GM21381 (cell line): ENCODE results near the gene ARHGAP26.

Experiments
- ATAC-seq: cut with Tn5 transposase; IDR thresholded peaks from one replicate; pipeline ENCODE4 v1.9.1; 2021; ENCODE audit warnings: mild to moderate bottlenecking, moderate library complexity; ENCODE audit not compliant: unreplicated experiment

ARHGAP26 gene

DNA sequence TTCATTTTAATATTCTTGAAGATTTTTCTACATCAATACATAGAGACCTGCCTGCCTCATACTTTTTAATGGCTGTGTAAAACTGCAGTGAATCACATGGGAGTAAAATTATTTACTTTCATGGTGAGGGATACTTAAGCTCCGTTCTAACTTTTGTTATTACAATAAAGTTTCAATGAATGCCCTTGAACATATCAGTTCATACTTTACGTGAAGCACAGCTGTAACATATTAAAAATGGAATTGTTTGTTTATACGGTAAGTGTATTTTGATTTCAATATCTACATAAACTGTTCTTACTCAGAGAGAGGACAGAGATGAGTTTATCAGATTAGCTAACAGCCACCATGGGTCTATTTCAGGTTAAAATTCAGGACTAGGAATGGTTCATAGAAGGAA, 478.2 kb downstream of the ARHGAP26 start:
- ATAC-seq, result no peak

DNA sequence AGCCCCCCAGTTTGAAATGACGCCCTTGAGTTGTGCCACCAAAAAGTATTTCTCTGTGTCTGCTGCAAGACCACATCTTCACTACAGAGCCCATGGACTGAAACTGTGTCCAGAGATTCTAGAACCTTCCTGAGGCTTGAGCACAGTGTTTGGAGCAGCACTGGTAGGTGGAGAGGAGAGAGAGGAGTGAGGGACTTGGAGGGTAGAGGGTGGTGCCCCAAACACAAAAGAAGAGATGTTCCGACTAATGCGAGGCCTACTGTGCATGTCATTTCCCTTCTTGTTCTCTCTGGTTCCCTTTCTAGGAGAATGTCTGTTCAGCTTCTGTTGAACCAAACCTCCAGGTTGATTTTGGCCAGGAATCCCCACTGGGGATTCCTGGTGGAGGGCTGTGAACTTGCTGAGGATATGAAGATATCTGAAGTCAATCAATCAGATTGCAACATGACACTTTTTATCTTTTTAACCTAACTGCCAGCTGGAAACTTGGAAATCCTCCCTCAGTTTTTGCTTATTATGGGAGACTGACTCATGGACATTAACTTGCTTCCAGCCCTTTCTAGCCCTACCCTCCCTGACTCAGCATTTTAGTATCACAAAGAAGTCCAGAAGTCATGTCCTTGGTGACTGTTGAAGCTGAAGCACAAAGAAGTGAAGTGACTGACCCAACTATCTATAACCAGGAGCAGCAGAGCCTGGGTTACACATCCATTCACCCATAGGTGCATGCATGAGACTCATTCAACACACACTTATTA, 478.8 kb downstream of the ARHGAP26 start:
- no peak for ATAC-seq

- ATAC-seq, result no peak
Measured at GRCh38 chr5:143249851-143250250, 479.7 kb downstream of the ARHGAP26 start.

GRCh38 chr5:143251190-143251589, 481.0 kb downstream of the ARHGAP26 start:
- ATAC-seq, result peak; percentile 58

DNA sequence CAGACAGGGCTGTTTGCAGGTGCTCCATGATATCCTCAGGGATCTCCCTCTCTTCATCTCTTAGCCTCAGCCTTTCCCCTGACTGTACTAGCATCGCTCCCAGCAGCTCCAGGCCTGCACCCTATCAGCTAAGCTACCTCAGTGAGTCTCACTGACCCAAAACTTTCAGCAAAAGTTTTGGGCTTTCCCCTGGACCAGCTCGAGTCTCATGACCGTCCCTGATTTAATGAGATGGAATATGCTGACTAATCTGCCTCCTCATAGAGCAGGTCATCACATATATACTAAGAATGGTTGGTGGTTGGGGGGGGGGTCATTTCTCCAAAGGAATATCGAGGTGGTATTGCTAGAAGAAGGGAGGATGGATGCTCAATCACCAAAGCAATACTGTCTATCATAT, 481.8 kb downstream of the ARHGAP26 start:
- ATAC-seq, result no peak

- ATAC-seq, result no peak
Measured at GRCh38 chr5:143254819-143255218, 484.6 kb downstream of the ARHGAP26 start.

DNA sequence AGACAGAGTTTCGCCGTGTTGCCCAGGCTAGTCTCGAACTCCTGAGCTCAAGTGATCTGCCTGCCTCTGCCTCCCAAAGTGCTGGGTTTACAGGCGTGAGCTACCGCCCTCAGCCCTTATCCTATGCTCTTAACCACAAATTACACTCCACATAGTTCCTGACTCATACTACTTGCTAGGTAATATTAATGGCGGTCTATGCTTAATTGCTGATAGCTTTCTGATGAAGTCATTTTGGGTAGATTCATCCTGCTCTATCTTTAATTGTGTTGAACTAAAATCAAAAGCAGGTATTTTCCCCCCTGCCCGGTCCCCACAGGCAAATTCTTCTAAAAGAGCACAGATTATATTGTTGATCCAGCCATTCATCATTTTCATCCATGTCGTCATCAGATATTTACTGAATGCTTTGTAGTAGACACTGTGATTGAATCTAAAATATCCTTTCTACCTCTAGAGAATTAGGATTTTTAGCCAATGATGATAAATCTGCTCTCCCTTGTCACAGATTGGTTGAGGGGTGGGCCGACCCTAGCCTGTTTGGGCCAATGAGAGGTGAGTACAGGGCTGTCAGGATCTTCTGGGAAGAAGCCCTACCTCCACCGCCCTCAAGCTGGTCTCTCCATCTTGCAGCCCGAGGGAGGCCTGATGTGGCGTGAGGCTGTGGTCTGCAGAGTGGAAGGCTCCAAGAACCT, 488.5 kb downstream of the ARHGAP26 start:
- no peak for ATAC-seq

DNA sequence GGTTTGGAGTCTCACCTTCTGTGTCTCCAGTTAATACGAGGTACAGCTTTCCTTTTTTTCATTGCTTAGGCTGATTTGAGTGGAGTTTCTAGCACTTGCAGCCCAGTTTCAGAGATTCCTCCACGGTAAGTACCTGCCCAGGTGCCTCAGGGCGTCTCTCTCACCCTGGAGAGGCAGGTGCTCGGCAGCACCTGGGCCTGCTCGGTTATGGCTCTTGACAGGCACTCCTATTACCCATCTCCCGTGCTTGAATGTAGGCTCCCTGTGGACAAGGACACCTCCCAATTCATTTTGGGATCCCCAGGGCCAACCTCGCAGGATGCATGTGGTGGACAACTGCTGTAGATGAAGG, 489.1 kb downstream of the ARHGAP26 start:
- no peak for ATAC-seq

DNA sequence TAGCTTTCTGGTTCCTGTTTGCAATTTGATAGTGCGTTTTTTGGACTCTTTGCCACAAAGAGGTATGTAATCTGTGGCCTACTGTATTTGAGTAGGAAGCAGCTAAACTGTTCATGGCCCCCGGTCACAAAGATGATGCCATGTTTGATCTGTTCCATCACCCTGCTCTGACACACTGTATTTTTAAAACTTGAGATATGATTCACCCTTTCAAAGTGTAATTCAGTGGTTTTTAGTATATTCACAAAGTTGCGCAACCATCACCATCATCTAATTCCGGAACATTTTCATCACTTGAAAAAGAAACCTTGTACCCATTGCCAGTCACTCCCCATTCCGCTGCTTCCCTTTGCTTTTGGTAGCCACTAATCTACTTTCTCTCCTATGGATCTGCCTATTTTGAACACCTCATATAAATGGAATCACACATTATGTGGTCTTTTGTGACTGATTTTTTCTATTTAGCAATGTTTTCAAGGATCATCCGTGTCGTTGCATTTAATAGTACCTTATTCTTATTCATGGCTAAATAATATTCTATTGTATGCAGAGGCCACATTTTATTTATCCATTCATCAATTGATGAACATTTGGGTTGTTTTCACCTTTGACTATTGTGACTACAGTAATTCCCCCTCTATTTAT, 491.7 kb downstream of the ARHGAP26 start:
- no peak for ATAC-seq

DNA sequence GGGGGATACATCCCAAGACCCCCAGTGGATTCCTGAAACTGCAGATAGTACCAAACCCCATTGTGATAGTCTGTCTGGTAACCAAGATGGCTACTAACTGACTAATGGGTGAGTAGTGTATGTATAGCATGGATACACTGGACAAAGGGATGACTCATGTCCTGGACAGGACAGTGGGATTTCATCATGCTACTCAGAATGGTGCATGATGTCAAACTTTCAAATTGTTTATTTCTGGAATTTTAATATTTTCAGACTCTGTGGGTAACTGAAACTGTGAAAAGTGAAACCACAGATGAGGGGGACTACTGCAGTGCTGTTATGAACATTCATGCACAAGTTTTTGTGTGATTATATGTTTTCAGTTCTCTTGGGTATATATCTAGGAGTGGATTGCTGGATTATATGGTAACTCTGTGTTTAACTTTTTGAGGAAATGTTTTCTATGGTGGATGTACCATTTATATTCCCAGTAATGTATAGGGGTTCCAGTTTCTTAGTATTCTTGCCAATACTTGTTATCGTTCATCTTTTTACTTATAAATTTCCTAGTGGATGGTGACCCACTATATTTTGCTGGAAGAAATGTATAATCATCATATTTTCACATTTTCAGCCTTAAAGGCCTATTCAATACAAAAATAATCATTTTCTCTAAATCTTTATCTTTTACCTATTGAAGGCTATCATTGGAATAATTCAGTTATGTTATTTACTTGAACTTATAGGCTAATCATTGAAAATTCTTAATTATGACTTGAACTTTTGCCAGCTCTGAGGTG, 492.4 kb downstream of the ARHGAP26 start:
- ATAC-seq, result peak; percentile 72

DNA sequence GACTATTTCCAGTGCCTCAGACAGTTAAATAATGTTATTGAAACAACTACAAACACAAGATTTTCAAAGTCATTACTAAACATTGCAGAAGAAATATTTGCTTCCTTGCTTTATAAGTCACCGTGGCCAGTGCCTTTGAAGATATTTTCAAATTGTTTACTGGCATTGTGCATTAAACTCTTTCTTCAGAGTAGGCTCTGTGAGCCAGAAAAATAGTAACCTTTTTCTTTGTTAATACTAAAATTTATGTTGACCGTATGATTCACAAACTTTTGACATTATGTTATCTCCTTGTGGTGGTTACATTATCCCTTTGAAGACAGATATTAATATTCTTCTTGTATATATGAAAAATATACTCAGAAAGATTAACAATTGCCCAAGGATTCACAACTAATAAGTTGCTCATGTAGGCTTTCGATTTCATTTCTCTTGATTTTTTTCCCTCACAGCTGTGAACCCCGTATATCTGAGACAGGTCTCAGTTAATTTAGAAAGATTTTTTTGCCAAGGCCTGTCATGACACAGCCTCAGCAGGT, 493.2 kb downstream of the ARHGAP26 start:
- ATAC-seq, result no peak

DNA sequence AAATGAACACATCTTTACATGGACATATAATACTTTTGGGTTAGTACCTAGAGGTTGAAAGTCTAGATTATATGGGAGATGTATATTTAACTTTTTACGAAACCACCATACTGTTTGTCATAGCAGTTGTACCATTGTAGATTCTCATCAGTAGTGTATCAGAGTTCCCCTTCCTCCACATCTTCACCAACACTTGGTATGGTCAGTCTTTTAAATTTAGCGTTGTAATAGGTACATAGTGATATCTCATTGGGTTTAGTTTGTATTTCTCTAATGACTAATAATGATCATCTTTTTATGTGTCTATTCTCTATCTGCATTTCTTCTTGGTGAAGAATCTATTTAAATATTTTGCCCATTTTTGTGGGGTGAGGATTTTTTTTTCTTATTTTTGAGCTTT, 495.8 kb downstream of the ARHGAP26 start:
- ATAC-seq, result no peak

GRCh38 chr5:143267186-143267585, 497.0 kb downstream of the ARHGAP26 start:
- ATAC-seq, result no peak

DNA sequence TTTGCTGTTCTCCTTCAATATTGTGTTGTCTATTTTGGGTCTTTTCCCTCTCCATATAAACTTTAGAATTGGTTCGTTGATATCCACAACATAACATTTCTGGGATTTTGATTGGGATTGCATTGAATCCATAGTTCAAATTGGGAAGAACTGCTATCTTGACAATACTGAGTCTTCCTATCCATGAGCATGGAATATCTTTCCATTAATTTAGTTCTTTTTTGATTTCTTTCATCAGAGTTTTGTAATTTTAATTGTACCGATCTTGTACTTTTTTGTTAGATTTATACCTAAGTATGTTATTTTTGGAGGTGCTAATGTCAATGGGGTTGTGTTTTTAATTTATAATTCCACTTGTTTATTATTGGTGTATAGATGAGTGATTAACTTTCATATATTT, 498.2 kb downstream of the ARHGAP26 start:
- ATAC-seq, result no peak

DNA sequence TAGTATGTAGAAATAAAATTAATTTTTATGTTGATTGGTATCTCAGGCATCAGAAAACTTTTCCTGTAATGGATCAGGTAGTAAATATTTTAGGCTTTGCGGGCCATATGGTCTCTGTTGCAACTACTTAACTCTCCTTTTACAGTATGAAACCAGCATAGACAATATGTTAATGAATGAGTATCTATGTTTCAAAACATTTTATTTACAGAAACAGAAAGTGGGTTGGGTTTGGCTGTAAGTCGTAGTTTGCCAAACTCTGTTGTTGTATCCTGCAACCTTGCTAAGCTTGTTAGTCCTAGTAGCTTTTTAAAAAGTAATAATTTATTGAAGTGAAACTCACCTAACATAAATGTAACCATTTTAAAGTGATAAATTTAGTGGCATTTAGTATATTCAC, 501.3 kb downstream of the ARHGAP26 start:
- peak; percentile 54 for ATAC-seq

- no peak for ATAC-seq
Measured at GRCh38 chr5:143274952-143275351, 504.8 kb downstream of the ARHGAP26 start.

- ATAC-seq, result no peak
Measured at GRCh38 chr5:143275512-143276363, 505.6 kb downstream of the ARHGAP26 start.

- no peak for ATAC-seq
Measured at GRCh38 chr5:143277536-143277935, 507.4 kb downstream of the ARHGAP26 start.
